OCI-LY3 (cell line): ENCODE results near the gene NOL4L.
"Not testable (repeated sequence)": the region's sequence is repeated elsewhere in the genome, so short reads cannot be mapped to it uniquely, and the experiment has no call there.

Experiments
- CTCF ChIP-seq: fragments of 200-600, 300-600 bp; sonication (generic); IDR thresholded peaks from 2 replicates; pipeline ENCODE4 v1.5.1; 2014; ENCODE audit warnings: antibody characterized with exemption, low read length, low read depth
- EZH2phosphoT487 ChIP-seq: fragments of 200-600 bp; shearing (Covaris generic); IDR thresholded peaks from 2 replicates; pipeline ENCODE4 v1.6.1; 2018; ENCODE audit warnings: antibody characterized with exemption, mixed run types, low read depth

GRCh38 chr20:32491764-32492151 lies 93.4 kb downstream of the NOL4L start:
- TF ChIP-seq CTCF, EZH2phosphoT487: not testable (repeated sequence)
